NCI-H1105 (cell line): ENCODE measurements around the gene ARHGAP40.
A peak's percentile ranks its signal among the peaks of the same experiment; 100 is the strongest.

Source experiments
- DNase-seq: peaks from one replicate; lab custom pipeline; 2025; lab: John Stamatoyannopoulos, UW

The ARHGAP40 gene

DNA sequence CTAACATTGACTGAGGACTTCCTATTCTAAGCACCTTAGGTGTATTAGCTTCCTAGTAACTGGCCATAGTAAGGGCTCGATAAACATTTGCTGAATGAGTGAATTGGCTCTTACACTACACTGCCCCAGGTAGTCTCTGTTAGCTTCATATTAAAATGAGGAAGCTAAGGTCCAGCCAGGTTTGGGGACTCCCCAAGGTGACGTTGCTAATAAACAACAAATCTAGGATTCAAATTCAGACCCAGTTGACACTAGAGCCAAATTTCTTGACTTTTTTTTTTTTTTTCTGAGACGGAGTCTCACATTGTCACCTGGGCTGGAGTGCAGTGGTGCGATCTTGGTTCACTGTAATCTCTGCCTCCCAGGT, 16.2 kb downstream of the ARHGAP40 start:
- DNase-seq, result no peak

GRCh38 chr20:38620441-38620840, 18.8 kb downstream of the ARHGAP40 start:
- no peak for DNase-seq

DNA sequence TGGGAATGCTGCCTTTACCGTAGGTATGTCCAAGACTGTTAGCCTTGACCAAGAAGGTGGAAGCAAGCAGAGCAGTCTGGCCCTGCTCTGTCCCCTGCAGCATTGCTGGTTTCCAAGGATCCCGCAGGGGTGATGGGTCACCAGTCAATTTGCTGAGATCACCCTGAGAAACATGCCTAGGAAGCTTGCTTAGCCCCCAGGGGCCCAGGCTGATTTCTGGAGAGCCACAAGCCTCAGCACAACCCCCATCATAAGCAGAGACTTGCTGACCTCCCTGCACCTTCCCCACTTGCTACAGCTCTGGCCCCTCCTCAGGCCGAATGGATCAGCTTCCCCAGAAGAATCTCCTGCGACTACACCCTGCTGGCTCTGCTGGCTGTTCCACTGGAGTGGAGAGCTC, 21.5 kb downstream of the ARHGAP40 start:
- DNase-seq, result no peak

- no peak for DNase-seq
Measured at GRCh38 chr20:38624084-38624483, 22.5 kb downstream of the ARHGAP40 start.

- no peak for DNase-seq
Measured at GRCh38 chr20:38625896-38626295, 24.3 kb downstream of the ARHGAP40 start.

DNA sequence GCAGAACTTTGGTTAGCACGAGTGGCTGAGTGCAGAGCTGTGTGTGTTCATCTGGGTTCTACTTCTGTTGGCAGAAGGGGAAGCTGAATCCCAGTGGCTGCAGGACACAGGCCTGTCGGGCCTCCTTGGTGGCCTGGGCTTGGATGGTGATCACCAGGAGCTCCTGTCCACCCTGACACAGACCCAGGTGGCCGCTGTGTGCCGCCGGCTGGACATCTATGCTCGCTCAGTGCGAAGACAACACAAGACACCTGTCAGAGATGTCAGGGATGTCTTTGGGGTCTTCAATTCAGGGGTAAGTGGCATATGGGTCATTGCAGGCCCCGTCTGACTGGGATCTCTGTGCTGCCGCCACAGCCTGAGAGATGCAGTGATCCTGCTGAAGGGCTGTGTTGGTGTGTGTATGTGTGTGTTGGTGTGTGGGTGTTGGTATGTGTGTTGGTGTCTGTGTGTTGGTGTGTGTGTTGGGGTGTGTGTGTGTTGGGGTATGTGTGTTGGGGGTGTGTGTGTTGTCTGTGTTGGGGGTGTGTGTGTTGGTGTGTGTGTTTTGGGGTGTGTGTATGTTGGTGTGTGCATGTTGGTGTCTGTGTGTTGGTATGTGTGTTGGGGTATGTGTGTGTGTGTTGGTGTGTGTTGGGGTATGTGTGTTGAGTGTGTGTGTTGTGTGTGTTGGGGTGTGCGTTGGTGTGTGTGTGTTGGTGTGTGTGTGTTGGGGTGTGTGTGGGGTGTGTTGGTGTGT, 25.5 kb downstream of the ARHGAP40 start:
- DNase-seq, result no peak

- no peak for DNase-seq
Measured at GRCh38 chr20:38628580-38629470, 27.2 kb downstream of the ARHGAP40 start.

- no peak for DNase-seq
Measured at GRCh38 chr20:38629979-38630378, 28.4 kb downstream of the ARHGAP40 start.

DNA sequence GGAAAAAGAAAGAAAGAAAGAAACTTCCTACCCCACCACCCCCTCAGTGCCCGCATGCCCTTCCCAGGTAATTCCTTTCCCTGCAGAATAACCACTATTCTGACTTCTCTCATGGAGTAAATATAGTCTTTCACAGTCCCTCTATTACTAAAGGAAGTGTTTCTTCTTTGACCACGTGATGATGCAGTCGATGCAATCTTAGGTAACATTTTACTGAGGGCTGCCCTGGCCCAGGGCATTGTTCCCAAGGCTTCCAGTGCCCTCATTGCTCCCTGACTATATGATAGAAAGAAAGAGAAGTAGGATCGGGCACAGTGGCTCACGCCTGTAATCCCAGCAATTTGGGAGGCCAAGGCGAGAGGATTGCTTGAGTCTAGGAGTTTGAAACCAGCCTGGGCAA, 29.1 kb downstream of the ARHGAP40 start:
- no peak for DNase-seq

- DNase-seq, result no peak
Measured at GRCh38 chr20:38631155-38632022, 29.8 kb downstream of the ARHGAP40 start.

- peak; percentile 52 for DNase-seq
Measured at GRCh38 chr20:38633577-38634093, 32.0 kb downstream of the ARHGAP40 start.

GRCh38 chr20:38635721-38636288, 34.2 kb downstream of the ARHGAP40 start:
- DNase-seq, result no peak

DNA sequence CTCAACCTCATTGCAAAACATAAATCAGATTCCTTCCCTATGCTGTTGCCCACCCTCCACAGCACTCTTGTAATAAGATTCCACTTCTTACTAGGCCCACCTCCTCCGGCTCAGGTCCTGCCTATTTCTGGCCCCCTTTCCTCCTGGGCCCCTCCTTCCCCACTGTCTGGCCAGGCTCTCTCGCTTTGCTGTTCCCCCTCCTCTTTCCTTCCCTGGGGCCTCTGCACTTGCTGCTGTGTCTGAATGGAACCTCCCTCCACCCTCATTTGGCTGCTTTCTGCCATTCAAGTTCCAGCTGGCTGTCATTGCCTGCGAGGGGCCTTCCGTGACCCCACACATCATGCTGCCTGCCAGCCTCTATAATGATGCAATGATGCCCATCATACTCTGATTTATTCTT, 38.9 kb downstream of the ARHGAP40 start:
- DNase-seq, result no peak

DNA sequence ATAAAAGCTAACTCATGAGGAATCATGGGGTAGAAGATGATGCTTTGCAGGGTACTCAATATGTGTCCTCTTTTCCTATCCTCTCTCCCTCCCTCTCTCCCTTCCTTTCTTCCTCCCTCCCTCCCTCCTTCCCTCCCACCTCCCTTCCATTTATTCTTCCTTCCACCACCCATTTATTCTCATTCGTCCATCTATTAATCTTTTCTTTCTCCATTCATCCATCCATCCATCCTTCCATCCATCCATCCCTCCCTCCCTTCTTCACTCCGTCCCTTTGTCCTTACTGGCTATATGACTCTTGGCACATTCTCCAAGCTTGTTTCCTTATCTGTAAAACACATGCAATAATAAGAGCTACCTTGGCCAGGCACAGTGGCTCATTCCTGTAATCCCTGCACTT, 40.9 kb downstream of the ARHGAP40 start:
- DNase-seq, result no peak

GRCh38 chr20:38644588-38645260, 43.1 kb downstream of the ARHGAP40 start:
- DNase-seq, result no peak

GRCh38 chr20:38645351-38645750, 43.7 kb downstream of the ARHGAP40 start:
- no peak for DNase-seq

DNA sequence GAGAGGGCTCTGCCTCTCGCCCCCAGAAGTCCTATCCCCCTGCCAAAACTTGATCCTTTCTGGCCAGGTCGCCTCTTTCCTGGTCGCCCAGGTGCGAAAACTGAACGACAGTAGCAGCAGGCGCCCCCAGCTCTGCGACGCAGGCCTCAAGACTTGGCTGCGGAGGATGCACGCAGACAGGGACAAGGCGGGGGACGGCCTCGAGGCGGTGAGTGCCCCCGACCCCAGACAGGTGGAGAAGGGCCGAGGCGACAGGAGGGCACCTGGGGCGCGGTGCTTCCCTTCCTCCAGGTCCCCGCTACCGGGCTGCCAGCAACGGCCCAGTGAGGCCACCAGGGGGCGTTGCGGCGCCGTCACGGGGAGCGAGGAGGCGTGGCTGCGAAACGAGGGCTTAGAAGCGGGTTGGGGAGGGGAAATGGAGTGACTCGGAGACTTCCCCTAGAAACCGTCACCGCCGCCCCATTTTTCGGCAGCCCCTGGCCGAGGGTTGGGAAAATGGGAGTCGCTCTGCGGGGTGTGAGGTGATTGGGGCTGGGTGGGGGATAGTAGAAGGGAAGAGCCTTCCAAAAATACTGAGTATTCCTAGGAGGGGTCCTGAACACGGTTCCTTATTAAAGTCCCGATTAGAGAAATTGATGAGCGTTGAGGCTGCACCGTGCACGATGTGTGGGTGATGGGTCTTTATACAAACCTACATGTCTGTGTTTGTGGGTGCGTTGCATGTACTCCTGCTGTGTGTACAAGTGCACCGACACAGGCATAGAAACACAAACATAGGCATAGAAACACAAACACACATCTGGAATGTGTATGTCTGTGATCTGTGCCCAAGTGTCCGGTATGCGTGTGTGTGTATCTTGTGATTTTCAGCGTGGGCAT, 44.6 kb downstream of the ARHGAP40 start:
- peak; percentile 71 for DNase-seq

DNA sequence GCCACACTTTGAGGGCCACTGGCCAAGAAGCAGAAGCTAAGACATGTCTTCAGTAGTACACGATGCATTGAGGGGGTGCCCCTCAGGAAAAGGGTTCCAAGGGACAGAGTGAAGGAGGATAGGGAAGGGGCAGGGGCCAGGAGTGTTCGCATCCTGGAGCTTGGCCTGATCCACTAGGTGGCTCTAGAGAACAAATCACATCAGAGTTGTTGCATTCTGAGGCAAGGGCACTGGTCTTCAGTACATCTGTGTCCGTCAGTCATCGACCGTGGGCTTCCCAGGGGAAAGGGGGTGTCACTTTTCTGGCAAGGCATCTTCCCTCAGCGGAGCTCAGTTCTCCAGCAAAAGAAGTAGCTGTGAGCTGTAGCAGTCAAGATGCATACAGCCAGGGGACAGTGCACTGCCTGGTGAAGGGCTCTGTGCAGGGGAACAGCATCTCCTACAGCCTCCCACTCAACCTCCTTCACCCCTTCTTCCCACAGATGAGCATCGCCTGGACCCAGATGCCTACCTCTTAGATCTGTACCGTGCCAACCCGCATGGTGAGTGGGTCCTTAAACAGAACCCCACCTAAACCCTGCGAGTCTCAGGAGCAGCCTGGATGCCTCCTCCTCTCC, 47.8 kb downstream of the ARHGAP40 start:
- peak; percentile 28 for DNase-seq

- DNase-seq, result no peak
Measured at GRCh38 chr20:38650010-38650409, 48.4 kb downstream of the ARHGAP40 start.

DNA sequence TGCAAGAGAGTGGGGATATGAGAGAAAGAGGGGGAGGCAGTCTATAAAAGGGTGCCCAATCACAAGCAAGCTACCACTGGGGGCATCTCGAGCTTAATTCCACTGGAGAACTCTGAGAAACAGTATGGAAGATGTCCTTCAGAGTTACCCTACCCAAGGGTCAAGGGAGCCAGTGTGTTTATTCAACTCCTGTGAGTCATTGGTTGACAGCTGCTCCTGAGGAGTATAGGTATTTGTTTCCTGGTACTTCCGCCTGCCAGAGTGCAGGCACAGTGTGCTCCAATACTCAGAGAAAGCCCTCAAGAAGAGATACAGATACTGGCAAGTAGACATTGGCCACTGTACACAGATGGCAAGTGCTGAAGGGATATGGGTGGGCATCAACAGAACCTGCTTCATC, 49.5 kb downstream of the ARHGAP40 start:
- no peak for DNase-seq
